GM21723 (cell line): Measurements from ENCODE around the gene URI1.
A peak's percentile ranks its signal among the peaks of the same experiment; 100 is the strongest.

Experiments used
- ATAC-seq: cut with Tn5 transposase; IDR thresholded peaks from one replicate; pipeline ENCODE4 v1.9.1; 2021; ENCODE audit warnings: mild to moderate bottlenecking, moderate library complexity; ENCODE audit not compliant: unreplicated experiment

URI1 gene

DNA sequence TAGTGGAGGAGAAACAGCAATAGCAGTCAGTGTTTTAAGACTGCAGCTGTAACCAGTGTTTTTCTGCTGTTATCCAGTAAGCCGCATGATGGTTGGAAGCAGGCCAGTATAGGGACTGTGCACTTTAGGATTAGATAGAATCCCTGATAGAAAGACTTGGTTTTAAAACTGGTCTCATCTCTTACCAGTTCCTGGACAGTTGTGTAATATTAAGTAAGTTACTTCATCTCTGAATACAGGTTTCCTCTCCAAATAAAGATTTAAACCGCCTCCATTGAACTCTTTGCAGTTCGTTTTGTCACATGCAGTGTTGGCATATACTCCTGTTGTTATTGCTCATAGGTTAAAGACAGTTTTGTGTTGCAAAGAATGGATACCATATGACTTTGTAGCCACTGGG lies 25.6 kb downstream of the URI1 start:
- no peak for ATAC-seq

DNA sequence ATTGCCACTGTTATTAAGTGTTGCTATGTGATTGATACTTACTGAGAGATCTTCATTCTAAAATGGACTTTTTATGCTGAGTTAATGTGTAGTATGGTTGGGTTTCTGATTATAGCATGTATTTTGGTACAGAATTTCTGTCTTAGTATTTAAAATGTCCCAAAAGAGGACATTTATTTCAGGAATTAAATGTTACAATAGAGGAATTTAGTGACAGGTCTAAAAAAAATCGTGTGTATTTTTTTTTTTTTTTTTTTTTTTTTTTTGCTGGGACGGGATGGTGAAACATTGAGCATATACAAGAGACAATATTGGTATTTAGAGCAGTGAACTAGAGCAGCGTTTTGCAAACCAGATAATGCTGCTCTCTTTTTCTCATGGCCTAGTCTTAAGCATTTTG lies 27.9 kb downstream of the URI1 start:
- ATAC-seq: no peak

DNA sequence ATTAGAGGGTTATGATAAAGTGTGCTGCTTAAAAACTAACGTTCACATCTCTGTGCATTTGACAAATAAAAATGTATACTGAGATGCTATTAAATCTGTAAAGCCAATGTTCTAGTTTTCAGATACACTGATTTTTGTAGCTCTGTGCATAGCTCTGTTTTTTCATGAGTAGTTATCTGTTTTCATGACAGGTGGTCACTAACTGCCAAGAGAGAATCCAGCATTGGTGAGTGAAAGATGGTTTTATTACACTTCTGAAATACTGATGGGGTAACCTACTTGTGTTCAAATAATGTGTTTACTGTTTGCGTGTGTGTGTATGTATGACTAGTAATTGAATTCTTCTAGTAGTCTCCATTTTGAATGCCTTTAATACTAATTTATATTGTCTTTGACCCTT lies 29.0 kb downstream of the URI1 start:
- no peak for ATAC-seq

DNA sequence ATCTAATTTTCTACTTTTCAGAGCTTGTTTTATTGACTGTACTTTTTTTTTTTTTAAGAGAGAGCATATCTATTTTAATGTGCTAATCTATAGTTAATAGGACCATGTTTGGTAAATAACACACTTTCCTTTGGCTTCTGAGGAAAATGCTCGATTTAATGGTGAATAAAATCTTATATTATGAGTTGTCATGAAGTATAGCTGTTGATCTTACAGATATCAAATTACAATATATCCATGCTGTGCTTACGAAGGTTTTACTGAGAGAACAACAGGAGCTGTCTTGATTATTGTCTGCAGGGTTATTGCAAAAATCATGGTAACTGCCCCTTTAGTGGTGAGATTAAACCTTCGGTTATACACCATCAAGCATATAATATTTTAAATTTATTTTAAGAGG lies 29.6 kb downstream of the URI1 start:
- ATAC-seq: no peak

DNA sequence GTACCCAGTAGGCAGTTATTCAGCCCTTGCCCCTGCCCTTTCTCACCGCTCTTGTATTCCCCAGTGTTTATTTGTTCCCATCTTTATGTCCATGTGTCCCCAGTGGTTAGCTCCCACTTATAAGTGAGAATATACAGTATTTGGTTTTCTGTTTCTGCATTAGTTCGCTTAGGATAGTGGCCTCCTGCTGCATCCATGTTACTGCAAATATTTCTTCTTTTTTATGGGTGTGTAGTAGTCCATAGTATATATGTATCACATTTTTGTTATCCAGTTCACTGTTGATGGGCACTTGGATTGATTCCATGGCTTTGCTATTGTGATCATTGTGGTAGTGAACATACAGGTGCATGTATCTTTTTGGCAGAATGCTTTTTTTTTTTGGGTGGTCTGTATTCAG lies 32.7 kb downstream of the URI1 start:
- no peak for ATAC-seq

DNA sequence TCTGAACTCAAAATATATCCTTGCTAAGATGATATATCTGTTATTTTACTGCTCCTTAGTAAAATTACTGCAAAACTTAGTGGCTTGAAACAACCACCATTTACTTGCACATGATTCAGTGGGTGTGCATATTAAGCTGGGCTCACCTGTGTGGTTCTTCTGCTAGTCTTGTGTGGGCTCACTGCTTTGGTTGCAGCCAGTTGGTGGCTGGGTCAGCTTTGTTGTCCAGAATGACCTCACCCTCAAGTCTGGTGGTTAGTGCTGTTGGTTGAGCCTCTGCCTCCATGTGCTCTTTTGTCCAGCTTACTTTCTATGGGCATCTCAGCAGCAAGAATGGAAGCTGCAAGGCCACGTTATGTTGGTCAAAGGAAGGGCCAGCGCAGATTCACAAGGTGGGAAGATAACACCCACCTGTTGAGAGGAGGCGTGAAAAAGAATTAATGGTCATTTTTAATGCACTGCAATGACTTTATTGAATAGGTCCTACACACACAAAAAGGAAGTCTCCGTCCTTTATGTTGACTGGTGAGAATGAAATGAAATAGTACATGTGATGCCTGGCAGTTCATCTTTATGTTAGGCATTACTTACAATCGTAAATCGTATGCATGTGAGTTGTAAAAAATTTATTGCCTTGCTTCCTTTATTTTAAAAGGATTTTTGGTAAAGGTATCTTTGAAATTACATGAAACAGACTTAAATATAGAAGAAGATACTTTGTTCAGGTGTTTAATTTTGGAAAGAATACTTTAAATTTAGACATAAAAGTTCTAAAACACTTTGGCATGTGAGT lies 34.3 kb downstream of the URI1 start:
- ATAC-seq: no peak

DNA sequence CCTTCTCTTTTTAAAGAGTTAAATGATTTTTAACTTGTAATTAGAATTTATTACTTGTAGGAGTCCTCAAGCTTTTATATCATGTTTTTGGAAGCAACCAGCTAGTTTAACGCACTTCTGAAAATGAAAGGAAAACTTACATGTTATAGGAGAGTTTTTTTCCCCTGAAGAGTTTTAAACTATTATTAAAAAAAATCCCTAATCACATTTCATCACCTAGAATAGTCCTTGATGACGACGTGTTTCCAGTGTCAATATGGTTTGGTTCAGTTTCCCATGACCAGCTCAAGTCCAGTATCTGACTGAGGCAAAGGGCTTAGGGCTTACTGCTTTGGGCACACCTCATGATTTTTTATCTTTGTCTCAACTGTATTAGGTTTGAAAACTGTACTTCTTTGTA lies 36.0 kb downstream of the URI1 start:
- ATAC-seq: no peak

DNA sequence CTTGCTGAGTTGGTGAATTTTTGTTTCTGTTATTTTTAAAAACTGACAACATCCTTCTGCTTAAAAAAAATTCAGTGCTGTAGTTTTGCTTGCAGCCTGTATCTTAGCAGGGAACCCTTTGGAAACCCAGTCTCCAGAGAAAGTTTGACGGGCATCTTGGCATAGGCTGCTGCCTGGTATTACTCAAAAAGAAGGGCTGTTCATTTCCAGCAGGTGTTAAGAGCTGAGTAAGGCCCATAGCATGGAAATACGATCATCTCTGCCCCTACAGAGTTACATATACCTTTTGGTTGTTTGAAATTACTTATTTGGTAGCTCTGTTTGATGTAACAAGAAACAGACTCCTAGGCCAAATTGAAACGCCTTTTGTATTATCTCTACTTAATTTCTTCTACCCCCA lies 41.5 kb downstream of the URI1 start:
- no peak for ATAC-seq

DNA sequence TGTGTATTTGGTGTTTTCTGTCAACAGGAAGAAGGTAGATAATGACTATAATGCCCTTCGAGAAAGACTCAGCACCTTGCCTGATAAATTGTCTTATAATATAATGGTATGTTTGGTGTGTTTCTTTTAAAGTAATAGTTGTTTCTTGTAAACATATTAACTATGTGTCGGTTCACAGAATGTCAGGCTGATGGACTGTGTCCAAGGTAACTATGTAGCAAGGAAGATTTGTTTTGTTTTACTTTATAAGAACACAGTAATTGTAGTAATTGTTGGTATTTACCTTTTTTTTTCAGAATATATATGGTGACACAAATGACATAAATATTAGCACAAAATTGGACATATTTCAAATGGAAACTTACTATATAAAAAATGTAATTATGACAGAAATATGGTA lies 43.2 kb downstream of the URI1 start:
- no peak for ATAC-seq

DNA sequence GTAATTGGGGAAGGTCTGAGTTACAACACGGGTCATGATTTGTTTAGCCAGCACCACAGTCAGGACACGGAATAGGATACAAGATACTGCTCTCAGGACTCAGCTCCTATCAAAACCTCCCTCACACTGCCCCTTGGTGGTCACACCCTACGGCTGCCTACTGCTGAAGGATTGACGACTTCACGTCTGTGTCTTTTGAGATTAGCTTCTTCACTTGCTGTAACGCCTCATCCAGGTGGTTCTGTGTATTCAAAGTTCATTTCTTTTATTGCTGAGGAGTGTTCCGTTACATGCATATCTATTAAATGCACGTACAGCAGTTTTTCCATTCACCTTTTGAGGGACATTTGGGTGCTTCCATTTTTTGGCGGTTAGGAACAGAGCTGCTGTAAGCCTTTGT lies 46.3 kb downstream of the URI1 start:
- ATAC-seq: no peak

DNA sequence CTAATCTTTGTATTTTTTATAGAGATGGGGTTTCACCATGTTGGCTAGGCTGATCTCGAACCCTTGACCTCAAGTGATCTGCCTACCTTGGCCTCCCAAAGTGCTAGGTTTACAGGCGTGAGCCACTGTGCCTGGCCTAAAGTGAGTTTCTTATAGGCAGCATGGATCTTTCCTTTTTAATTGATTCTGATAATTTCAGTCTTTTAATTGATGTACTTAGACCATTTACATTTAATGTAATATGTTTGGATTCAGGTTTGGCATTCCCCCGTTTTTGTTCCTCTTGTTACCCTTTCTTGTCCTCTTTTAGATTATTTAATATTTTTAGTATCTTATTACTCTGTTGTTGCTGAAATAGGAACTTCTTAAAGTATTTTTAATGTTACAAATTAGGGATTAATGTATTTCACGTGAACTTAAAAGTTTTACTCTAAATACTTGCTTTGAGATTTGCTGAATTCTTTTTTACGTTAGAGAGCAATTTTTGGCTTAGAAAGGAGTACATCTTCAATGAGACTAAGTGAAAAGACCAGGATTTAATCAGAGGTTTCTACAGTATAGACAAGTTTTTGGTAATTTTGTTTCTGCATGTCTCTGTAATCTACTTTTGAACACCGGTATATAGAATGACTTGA lies 50.3 kb downstream of the URI1 start:
- no peak for ATAC-seq

DNA sequence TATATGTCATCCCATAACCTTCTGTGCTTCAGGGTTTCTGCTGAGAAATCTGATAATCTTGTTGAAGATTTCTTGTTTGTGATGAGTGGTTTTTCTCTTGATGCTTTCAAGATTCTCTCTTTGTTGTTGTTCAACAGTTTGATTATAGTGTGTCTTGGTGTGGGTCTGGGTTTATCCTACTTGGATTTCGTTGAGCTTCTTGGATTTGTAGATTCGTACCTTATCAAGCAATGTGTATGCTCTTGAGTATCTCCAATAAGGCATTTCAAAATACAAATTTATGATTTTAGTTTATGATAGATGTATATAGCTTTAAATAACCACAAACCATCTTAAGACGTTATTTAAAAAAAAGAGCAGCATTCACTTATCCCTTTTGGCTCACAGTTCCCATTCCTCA lies 57.5 kb downstream of the URI1 start:
- ATAC-seq: no peak

DNA sequence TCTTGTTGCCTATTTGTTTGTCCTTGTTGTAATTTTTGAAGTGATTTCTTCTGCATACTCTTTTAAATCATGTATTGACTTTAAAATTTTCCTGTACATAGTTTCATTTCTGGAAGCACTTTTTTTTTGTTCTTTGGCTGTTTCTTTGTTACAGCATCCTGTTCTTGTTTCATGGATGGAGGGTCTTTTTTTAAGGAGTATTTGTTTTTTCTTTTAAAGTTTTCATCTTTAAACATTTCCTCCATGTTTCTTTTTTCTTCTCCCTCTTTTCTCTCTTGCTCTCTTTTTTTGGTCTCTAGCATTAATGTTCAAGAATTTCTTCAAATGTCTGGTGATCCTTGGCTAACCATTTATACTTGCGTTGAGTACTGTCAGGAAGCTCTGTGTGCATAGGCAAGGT lies 58.8 kb downstream of the URI1 start:
- ATAC-seq: no peak

DNA sequence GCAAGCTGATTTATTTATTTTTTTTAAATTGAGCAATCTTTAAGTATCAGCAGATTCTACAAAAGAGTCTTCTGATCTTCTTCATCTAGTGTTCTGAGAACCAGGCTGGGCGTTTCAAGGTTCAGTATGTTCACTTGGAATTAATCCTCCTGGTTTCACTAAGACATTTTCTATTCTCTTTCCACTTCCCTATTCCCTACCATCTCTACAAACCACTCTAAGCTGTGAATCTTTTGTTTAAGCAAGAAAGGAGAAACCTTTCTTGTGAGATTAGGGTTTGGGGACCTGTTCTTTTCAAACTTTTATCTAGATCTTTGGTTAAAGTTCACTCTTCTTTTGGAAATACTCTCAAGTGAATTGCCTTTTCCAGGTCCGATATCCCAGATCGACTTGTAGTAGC lies 59.3 kb downstream of the URI1 start:
- no peak for ATAC-seq

DNA sequence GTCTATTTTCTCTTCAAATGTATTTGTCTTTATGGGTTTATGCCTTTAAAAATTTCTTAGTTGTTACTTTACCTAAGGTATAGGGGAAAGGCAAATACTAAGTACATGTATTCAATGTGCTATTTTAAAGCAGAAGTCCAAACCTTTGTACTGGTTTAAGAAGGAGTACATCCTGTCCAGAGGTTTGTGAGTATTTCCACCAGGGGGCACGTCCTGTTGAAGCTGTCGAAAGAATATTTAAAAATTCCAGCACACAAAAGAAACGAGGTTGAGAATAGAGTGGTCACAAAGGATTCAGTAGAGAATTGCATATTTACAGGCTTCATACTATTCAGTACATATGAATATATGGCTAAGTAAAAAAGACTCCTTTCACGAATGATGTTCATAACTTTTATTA lies 59.8 kb downstream of the URI1 start:
- ATAC-seq: no peak

DNA sequence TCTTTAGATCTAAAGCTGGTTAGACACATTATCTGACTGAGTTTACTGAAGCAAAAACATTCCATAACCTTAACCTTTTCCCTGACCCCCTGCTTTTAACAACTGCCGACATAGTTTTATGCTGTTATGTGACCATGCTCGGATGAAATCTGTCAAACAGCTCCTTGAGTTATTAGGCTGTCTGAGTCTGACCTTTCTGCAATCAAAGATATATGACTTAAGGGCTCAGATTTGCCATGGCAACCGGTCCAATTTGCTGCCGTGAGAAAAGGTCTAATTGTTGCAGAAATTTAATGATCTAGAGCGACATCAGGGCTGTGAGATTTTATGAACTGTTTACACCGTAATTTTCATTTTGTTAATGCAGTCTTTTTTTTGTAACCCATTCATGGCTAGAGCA lies 61.8 kb downstream of the URI1 start:
- ATAC-seq: no peak

DNA sequence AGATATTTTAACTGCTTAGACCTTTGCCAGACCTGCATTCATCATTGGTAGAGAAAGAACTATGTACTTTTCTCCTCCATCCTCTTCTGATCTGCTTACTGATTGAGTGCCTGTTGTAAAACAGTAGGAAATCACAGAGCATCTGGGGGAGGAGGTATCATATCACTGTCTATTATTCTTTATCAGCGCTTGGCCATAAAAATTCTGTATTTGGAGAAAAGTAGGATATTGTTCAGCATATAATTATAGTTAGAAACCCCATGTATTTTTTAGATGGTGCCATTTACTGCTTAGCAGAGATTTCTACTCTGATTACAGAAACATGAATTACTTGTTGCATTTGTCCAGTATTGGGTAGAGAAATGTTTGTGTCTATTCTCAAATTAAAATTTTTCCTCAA lies 62.4 kb downstream of the URI1 start:
- no peak for ATAC-seq

DNA sequence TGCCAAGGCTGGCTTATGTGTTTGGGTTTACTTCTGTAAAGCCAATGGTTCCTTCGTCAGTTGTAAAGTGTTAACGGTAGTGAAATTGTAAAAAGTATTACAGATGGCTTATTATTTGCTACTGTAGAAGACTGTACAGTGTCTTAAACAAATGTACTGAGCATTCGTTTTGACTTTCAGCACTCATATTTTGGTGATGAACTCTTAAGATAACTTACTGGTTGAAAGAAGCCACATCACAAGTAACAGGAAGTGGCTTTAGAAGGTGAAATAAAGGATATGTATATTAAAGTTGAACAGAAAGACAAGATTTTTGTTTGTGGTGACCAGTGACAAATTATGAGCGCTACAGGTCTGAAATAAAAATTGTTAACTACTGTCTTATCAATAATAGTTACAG lies 64.2 kb downstream of the URI1 start:
- no peak for ATAC-seq

DNA sequence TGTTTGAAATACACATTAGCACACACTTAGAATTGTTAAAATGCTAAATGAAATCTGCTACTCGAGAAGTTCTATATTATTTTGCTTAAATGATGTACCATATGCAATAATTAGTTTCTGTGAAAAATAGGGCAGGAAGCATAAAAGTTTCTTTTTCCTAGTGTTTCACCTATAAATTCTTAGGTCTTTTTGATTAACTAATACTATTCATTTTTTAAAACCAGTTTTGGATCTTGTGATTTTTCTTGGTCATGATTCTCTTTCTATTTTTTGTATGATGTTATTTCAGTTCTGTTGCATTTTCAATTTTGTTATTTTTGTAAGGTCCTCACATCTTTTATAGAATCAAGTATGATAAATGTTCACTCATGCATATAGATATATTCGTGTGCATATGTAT lies 66.1 kb downstream of the URI1 start:
- ATAC-seq: no peak

DNA sequence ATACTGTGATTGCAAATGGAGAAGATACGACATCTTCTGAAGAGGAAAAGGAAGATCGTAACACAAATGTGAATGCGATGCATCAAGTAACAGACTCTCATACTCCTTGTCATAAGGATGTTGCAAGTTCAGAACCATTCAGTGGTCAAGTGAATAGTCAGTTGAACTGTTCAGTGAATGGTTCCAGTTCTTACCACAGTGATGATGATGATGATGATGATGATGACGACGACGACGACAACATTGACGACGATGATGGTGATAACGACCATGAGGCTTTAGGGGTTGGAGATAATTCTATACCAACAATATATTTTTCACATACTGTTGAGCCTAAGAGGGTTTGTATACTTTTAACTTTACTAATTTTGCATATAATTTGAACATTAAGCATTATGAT lies 67.0 kb downstream of the URI1 start:
- no peak for ATAC-seq

DNA sequence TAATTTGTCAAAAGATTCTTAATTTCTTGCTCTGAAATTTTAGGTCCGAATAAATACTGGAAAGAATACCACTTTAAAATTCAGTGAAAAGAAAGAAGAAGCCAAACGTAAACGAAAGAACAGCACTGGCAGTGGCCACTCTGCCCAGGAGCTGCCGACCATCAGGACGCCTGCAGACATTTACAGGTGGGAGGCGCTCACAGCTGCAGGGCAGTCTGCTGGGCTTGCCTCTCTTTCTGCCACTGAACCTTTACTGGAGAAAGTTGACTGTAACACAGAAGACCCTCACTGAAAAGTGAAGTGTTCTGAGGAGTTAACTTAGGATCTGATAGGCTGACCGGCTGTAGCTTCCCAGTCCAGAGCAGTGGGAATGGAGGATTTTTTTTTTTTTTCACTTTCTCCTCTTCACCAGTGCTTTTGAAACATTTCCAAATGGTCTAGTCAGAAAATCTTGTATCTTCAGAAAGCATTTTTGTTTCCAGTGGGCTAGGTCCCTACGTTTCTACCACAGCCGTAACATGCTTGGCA lies 69.1 kb downstream of the URI1 start:
- ATAC-seq: no peak

DNA sequence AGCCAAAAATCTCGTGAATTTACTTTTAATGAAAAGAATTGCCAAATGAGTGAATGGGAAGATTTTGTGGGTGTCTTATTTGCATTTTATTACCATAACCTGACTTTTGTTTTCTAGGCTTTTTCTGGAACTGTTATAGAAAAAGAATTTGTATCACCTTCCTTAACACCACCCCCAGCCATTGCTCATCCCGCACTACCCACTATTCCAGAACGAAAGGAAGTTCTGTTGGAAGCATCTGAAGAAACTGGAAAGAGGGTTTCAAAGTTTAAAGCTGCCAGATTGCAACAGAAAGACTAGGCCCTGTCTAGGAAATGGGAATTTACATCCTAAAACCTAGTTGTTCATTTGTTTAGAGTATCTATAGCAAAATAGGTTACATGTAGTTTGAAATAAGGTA lies 72.7 kb downstream of the URI1 start:
- no peak for ATAC-seq

DNA sequence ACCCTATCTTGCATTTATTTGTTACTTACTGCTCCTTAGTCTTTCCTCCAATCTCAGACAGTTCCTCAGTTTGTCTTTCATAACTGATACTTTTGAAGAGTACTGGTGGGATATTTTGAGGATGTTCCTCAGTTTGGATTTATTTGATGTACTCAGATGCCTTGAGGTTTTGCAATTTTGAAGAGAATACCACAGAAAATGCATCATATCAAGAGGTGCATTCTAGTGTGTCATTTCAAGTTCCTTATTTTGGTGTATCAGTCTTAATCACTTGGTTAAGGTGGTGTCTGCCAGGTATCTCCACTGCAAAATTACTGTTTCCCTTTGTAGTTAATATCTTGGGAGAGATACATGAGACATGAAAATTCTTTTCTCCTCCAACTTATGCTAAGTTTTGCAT lies 75.1 kb downstream of the URI1 start:
- peak; percentile 74 for ATAC-seq
